HuH-7 (cell line): Measurements from ENCODE around the gene TMEM19.

Experiments
- DNase-seq: peaks from one replicate; pipeline ENCODE4 v3.0.0; 2011; ENCODE audit warnings: low spot score

The TMEM19 gene

DNA sequence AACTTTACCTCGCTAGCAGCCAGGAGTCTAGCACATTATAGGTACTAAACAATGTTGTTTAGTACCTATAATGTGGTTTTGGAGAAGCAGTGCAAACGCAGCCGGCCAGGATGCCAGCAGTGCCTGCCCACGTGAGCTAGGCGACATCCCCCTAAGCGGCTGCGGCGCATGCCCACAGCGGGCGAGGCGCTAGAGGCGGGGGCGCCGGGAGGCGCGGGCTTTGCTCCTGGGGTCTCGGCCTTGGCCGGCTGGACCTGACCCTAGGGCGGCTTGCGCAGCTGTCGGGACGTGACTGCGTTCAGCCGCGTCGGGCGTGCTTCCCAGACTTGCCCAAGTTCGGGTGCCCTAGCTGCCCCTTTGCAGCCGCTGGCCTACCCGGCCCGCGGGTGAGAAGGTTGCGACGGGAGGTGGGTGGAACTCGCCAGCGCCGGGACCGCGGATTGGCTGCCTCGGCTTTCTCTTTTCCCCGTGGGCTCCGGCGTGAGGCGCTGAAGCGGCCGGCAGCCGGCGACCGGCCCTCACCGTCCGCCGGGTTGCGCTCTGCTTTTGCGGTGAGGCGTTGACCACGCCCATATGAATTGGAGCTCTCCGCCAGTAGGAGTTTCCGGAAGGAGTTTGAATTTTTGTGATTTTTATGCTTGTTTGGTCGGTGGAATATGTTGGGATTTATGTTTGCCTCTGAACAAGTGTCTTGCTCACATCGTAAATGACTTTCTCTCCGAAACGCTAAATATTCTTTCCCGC is at the start of gene TMEM19:
Gene TMEM19, plus strand, starts transcription at position 169 of the 744 bp plus-strand sequence. CDS start 599 bp downstream, outside the sequence.
- DNase-seq: peak; percentile 83

DNA sequence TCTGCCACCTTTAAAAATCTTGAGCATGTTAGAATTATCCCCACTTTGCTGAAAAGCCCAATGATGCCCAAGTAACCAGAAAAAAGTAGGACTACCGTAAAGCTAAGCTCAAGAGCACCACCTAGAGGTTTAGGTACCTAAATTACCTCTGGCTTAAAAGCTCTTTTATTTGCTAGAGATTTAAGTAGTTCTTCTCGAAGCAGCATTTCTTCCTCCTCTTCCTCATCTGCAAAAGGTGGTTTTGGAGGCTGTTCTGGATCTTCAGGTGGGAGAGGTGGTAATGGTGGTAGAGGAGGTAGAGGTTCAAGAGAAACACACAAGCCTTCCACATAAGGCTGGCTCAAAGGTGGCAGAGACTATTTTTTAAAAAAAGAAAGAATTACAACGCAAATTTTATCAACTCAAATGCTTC is 49.2 kb upstream of the TMEM19 start:
- DNase-seq: peak; percentile 22

DNA sequence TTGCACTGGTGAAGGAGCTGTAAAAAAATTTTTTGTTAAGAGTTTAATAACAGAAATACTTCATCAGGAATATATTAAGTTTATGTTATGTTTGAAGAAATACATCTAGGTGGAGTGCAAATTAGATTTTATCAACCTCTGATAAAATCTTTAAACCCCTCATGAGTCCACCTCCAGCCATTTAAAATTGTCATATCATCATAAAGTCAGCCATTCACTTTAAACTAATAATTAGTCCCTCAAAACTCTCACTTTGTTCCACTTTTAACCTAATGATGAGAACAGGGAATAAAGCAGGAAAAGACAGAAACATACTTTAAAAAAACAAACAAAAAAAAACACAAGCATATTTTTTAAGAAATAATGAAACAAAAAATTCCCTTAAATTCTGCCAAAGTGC is 47.4 kb upstream of the TMEM19 start:
- no peak for DNase-seq

DNA sequence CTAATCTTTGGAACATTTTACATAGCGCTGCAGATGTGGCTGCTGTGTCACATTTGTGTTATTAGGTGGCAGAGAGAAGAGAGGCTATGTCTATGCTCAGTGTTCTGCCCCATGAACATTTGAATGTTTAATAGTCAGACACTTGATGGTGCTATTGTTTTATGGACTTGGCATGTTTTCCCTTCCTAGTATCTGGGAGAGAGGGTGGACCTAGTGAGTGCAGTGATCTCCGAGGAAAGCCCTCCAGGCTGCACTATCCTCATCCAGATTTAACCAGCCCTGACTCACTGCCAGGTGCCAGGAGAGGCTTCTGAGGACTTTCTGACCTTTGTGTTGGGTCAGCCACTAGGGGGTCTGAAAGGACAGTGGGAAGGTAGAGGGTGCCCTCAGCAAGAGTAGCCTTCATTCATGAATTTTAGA is 46.5 kb upstream of the TMEM19 start:
- DNase-seq: peak; percentile 12

DNA sequence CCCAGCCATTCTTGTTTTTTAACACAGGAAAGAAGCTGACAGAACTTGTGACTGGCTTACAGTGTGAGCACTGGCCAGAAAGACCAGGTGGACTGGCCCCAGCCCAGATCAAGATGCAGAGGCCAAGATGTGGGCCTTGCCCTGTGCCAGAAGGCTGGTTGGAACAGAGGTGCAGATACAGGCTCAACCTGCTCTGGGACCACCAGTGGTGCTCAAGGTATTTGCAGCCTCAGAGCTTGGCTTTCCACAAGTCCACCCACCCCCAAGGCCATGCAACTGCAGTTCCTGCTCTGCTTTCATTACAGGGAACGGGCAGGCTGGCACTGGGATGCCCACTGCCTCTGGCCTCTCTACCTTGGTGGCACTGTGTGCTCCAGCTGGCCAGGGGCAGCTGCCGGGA is 45.6 kb upstream of the TMEM19 start:
- DNase-seq: no peak

DNA sequence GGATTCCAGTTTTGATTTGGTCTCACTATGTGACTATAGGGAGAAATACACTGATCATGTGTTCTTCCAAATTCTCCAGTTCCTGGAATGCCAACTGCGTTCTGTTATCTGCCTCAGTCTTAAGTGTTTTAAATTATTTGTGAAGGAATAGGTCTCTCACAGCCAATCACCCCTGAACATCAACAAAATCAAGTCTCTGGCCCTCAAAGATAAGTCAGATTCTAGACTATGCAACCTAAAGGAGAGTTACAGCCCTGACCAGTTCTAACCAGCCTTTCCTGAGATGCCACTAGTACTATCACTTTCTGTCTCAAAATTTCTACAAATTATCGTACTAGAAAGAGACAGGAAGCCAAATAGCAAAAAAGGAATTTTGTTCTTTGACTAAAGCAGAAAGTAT is 44.5 kb upstream of the TMEM19 start:
- no peak for DNase-seq

DNA sequence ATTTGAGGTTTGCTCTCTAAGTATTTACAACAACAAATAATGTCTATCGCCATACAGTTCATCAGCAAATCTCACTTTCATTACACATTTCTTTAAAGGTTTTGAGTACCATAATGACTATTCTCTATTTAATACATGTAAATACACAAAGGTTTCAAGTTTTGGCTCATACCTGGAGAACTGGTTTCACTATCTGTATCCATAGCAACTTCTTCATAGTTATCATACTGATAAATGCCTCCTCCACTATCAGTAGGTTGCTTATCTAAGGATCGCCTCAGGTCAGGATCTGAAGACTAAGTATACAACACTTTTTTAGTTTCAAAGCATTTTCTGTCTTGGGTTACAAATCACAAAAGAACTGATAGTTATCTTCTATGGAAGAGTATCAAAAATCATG is 43.6 kb upstream of the TMEM19 start:
- no peak for DNase-seq

DNA sequence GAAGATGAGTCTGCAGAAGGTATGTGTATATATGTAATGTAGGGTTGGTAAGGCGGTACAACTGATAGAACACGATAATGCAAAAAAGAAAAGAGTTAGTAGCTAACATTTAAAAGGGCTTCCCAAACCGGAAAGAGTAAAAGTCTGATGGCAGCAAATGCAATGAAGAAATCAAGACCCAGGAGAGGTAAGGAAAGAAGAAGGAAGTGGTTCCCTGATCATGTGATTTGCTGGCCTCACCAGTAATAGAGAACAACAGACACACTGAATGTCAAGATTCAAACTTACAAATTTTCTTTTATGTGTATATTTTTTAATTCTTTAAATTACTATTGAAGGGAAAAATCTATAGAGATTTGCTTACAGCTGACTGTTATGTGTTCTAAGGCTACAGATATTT is 40.6 kb upstream of the TMEM19 start:
- DNase-seq: no peak

DNA sequence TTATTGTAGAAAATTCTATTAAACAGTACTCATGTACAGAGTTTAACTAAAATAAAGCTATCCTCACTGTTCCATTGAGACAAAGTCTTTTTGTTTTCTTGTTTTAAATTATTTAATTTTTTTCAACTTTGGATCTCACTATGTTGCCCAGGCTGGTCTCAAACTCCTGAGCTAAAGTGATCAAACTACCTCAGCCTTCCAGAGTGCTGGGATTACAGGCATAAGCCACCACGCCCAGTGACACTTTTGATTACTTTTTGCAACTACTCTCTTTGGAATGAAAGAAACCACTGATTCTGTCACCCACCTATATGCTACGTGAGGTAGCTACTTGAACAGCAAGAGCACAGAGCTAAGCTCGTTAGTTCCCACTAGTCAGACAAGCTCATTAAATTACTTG is 39.4 kb upstream of the TMEM19 start:
- no peak for DNase-seq

DNA sequence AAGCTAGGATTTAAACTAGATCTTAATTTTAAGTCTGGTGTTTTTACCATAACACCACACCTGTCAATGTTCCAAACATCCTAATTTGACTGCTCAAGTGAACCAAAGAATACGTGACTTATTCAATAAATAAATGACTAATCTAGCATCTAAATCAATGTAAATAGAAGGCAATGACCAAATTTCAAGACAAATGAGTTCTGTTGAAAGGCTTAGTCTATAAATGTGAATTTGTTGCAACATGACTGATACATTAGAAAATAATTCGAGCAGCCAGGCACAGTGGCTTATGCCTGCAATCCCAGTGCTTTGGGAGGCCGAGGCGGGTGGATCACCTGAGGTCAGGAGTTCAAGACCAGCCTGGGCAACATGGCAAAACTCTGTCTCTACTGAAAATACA is 37.3 kb upstream of the TMEM19 start:
- DNase-seq: no peak

DNA sequence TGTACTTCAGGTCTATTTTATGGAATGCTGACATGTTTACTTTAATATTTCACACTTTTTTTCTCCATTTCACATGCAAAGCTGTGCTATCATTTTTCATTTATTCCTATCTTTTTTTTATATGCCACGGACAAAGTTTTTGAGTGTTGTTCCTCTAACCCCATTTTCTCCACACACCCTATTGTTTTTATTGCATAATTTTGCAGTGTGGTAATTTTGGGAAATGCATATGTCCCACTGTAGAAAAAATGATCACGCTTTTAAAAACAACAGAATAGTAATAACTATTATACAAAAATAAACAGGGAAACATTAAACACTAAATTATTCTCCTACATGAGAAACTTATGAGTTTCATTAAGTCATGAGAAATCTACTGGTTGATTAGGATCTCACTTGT is 36.5 kb upstream of the TMEM19 start:
- no peak for DNase-seq

DNA sequence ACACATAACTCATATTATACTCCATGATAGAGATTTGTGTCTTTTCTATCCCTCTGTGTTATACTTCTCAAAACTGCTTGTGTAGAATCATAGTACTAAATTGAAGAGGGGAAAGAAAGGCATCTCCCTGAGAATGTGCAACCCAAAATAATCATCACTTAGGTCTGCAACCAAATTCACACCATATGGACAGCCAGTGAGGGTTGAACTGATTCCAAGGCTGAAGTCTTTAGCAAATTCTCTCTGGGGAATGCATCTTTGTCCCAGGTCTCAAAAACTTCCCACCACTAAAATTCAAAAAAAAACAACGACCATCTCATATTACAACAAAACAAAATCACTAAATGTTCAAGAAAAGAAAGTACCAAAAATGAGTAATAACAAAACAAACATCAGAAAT is 33.2 kb upstream of the TMEM19 start:
- DNase-seq: no peak

DNA sequence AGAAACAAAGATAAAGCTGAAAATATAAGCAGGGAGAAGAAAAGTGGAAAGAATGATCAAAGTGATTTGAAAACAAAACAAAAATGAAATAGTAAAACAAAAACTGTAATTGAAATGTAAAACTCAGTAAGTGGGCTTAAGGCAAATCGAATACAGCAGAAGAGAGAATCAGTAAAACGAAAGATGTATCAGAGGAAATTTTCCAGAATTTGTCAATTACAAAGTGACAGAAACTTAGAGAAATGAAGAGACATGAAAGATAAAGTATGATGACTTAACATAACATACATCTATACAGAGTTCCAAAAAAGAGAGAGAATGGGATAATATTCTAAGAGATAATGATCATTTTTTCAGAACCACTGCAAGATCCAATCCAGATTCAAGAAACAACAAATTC is 32.7 kb upstream of the TMEM19 start:
- no peak for DNase-seq

DNA sequence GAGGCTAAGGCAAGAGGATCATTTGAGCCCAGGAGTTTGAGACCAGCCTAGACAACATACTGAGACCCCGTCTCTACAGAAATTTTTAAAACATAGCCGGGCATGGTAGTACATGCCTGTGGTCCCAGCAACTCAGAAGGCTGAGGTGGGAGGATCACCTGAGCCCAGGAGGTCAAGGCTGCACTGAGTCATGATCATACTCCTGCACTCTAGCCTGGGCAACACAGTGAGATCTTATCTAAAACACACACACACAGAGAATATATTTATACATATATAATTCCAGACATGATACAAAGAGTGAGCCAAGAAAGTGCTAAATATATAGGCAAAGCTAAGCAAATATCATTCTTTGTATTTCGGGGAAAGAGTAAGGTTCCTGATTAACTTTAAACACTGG is 31.7 kb upstream of the TMEM19 start:
- DNase-seq: no peak

DNA sequence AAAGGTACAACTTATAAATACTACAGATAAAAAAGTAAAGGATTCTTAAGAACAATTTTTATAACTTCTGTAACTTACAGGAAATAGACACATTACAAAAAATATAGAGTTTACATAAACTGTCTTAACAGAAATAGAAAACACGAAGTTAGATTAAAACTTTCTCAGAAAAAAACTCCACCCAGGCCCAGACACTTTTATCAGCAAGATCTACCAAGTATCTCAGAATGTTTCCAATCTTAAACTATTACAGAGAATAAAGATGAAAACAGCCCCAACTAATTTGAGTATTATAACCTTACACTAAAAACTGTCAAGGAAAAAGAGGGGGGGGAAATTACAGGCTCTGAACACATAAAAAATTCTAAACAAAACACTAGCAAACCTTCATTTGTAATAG is 30.4 kb upstream of the TMEM19 start:
- no peak for DNase-seq

DNA sequence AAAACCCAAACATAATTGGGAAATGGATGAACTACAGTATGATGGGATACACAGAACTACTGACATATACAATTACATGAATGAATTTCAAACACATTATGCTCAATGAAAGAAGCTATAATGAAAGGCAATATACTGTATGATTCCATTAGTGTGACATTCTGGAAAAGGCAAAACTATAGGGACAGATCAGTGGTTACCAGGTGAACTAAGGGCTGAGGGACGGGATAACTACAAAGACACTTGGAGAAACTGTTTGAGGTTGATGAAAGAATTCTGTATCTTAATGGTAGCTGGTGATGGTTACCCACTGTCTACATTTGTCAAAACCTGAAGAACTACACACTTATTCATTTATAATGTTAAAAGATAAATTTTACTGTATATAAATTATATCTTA is 30.0 kb upstream of the TMEM19 start:
- DNase-seq: no peak

DNA sequence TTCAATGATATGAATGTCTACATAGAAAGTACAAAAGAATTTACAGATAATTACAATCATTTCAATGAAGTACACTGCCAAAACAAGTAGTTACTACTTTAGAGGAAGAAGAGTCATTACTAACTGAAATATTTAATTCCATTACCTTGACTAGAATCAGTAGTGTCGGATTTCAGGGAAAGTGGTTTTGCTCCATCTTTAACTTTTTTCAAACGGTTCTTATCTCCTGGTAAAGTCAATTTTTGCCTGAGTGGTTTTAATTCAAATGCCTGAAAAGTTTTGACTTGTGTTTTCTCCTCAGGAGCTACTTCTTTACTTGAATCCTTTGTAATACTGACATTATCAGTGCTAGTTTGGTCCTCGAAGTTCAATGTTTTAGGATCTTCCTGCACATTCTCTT is 29.1 kb upstream of the TMEM19 start:
- no peak for DNase-seq

DNA sequence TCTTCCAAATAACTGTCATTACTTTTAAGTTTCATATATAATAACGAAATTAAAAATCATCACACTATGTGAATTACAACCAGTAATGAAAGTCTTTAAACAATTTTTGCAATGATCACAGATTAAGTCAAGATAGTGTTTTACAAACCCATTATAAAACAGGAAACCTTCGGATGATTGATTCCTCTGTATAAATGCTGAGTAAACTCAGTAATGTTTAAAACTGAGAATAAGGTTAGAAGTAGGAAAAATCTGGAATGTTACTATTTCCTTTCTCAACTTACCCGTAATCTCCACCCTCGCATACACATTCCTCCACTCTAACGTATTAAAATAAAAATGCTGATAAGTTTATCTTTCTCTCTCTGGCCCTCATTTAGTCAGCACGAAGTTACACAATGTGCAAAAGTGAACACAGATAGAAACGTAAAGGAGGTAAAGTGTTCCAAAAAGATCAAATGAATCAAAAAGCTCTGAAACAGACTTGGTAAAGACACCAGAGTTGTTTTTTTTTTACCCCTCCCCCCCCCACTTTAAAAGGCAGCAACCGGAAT is 23.8 kb upstream of the TMEM19 start:
- no peak for DNase-seq

DNA sequence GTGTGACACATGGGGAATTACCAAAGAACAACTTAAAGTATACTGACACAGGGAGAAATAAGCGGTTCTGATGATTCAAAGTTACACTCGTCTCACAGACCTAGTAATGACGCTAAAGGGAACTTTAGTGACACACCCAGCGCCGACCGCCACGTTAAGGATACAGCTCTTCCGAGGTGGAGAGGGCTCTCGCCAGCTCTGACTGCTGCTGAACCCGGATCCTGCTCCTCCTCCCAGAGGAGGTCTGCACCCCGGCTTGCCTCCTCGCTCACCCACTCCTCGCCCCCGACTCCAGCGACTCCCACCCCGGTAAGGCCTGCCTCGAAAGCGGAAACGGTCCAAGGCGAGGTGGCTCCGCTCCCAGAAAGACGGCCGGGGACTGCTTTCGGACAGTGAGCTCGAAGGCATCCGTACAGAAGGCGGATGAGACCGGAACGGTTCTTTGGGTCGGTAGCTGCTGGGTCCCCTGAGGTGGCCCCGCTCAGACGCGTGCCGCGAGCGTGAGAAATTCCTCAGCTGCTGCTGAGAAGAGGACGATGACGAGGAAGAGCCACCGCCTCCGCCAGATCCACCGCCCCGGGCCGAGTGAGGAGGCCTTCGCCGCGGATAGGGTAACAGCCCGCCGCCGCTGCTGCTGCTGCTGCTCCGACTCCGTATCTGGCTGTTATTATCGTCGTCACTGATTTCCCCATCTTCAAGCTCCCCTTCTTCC is 22.9 kb upstream of the TMEM19 start:
- peak; percentile 30 for DNase-seq

DNA sequence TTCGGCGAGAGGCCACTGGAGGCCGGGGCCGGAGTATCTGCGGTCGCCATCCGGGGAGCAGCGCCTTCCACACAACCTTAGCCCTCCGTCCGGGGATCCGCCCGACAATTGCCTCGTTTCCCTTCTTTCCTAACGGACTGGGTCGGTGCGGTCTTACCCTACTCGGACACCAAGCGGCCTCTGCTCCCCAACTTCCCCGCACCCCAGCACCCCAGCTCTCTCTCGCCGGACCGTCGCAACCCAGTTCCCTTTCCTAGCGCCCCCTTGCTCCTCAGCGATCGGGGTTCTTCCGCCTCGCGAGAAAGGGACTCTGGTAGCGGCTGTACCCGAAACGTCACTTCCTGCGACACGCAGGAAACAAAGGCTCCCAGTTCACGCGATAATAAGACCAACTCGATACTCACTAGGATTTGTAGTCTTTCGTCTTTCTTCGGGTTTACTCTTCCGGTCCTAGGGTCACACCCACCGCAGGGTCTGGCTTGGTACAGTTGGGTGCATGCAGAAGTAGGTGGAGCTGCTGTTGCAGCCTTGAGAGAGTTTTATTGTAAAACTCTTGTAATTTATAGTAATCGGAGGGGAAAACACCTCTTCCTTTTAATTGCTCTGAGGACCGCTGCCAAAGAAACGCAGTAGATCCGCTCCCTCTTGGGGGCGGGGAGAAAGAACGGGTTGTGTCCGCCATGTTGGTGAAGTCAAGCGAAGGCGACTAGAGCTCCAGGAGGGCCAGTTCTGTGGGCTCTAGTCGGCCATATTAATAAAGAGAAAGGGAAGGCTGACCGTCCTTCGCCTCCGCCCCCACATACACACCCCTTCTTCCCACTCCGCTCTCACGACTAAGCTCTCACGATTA is 22.1 kb upstream of the TMEM19 start, which contains the start of the genes THAP2 and ZFC3H1:
Gene THAP2, plus strand, starts transcription at position 741 of the 850 bp plus-strand sequence. CDS start 209 bp downstream, outside the sequence.
Gene ZFC3H1, minus strand, starts transcription at position 288 of the 850 bp plus-strand sequence. Its CDS starts 238 bp downstream, at position 50.
- peak; percentile 80 for DNase-seq

DNA sequence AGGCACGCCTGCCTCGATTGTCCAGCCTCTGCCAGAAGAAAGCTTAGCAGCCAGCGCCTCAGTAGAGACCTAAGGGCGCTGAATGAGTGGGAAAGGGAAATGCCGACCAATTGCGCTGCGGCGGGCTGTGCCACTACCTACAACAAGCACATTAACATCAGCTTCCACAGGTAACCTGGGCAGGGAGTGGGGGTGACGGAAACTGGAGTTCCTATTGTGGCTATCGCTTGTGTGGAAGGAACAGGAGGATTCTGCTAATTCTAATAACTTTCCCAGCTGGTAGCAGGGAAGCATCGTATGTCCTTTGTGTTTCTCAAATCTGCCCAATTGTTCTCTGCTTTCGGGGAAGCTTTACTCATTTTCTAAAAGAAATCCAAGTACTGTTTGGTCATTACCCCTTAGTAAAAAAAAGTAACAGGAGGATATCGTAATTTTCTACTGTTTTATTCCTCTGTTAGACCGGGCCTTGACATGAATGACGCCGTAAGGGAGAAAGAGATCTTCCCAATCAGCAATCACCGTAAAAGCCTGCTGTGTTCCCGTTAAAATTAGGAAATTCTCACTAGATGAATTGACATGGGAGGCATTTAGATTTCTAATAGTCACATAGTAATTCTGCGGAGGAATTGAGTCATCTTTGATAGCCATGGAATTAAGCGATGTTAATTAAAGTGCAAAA is 21.3 kb upstream of the TMEM19 start:
- no peak for DNase-seq

DNA sequence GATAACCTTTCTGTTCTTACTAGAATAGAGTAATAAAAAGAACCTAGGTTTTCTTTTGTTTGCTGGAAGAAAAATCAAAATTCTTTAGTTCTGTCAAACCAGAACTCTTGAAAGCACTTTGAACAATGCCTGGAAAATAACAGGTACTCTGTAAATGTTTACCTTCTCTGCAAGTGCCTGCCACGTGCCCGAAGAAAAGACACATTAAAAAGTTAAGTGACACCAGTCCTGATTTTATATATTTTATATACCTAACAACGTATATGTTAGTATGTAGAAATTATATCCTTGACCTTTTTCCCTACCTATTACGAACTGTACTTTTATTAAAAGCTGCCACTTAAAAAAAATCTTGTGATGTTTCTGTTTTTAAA is 20.8 kb upstream of the TMEM19 start:
- no peak for DNase-seq
